ENCODE results near the gene MTCH1.

The MTCH1 gene

GRCh38 chr6:36927691-36928546 lies 58.1 kb downstream of the MTCH1 start:
- DNase-seq (ENCODE audit: low read depth in 1 of 2, low spot score in 1 of 2): no peak

GRCh38 chr6:36926708-36927513 lies 59.1 kb downstream of the MTCH1 start:
- no peak for DNase-seq (ENCODE audit: low read depth in 1 of 2, low spot score in 1 of 2)

- DNase-seq (ENCODE audit: low read depth in 1 of 2, low spot score in 1 of 2): no peak
Measured at GRCh38 chr6:36925809-36926208, 60.2 kb downstream of the MTCH1 start.

GRCh38 chr6:36924778-36925374 lies 61.1 kb downstream of the MTCH1 start:
- DNase-seq (ENCODE audit: low read depth in 1 of 2, low spot score in 1 of 2): no peak

GRCh38 chr6:36924131-36924530 lies 61.9 kb downstream of the MTCH1 start:
- no peak for DNase-seq (ENCODE audit: low read depth in 1 of 2, low spot score in 1 of 2)

GRCh38 chr6:36920546-36920945 lies 65.5 kb downstream of the MTCH1 start:
- DNase-seq (ENCODE audit: low read depth in 1 of 2, low spot score in 1 of 2): no peak

GRCh38 chr6:36920049-36920448 lies 65.9 kb downstream of the MTCH1 start:
- DNase-seq (ENCODE audit: low read depth in 1 of 2, low spot score in 1 of 2): no peak

Measured in activated CD4-positive, alpha-beta T cell treated with anti-CD3 and anti-CD28 coated beads, Interleukin-2, amount 50 U/mL, for 24 hours (primary cell).